GM23248 (cell line): ENCODE data around the gene THSD4. TPM values are rescaled to one million over a fixed set of nuclear protein-coding genes. Genes with fewer than 3 reads are reported as not detected.
A peak's percentile ranks its signal among the peaks of the same experiment; 100 is the strongest.

Experiments
- DNase-seq: peaks from one replicate; pipeline ENCODE4 v3.0.0-alpha.2; 2015
- H2AFZ ChIP-seq: fragments of 200-600 bp; sonication (generic); 2 replicates; pipeline ENCODE4 v1.6.1; 2016; ENCODE audit warnings: antibody characterized with exemption
- H3F3A ChIP-seq: fragments of 200-600 bp; sonication (generic); 2 replicates; pipeline ENCODE4 v1.6.1; 2016; ENCODE audit warnings: mild to moderate bottlenecking, antibody characterized with exemption, mixed run types; ENCODE audit not compliant: insufficient read depth
- H3K27ac ChIP-seq: fragments of 200-600 bp; sonication (generic); 2 replicates; pipeline ENCODE4 v1.5.1; 2016; ENCODE audit warnings: mild to moderate bottlenecking
- H3K27me3 ChIP-seq: fragments of 200-600 bp; sonication (generic); replicated peaks from 2 replicates; pipeline ENCODE4 v1.6.1; 2016; ENCODE audit warnings: mild to moderate bottlenecking; ENCODE audit not compliant: insufficient read depth
- H3K36me3 ChIP-seq: fragments of 200-600 bp; sonication (generic); 2 replicates; pipeline ENCODE4 v1.6.1; 2016; ENCODE audit warnings: low read depth, mild to moderate bottlenecking
- H3K4me1 ChIP-seq: fragments of 200-600 bp; sonication (generic); 2 replicates; pipeline ENCODE4 v1.6.1; 2016; ENCODE audit warnings: mild to moderate bottlenecking; ENCODE audit not compliant: insufficient read depth
- H3K4me2 ChIP-seq: fragments of 200-600 bp; sonication (generic); one replicate; pipeline ENCODE4 v1.6.1; 2016; ENCODE audit warnings: mild to moderate bottlenecking; ENCODE audit not compliant: unreplicated experiment
- H3K4me3 ChIP-seq: fragments of 200-600 bp; sonication (generic); 2 replicates; pipeline ENCODE4 v1.5.1; 2016; ENCODE audit warnings: mild to moderate bottlenecking
- H3K79me2 ChIP-seq: fragments of 200-600 bp; sonication (generic); 2 replicates; pipeline ENCODE4 v1.6.1; 2016; ENCODE audit warnings: mild to moderate bottlenecking; ENCODE audit not compliant: insufficient read depth
- H3K9ac ChIP-seq: fragments of 200-600 bp; sonication (generic); 2 replicates; pipeline ENCODE4 v1.6.1; 2016; ENCODE audit warnings: mild to moderate bottlenecking
- H3K9me2 ChIP-seq: fragments of 200-600 bp; sonication (generic); 2 replicates; pipeline ENCODE4 v1.6.1; 2016; ENCODE audit warnings: mixed run types, mild to moderate bottlenecking, moderate library complexity; ENCODE audit not compliant: insufficient read depth
- H3K9me3 ChIP-seq: fragments of 200-600 bp; sonication (generic); one replicate; pipeline ENCODE4 v1.6.1; 2017; ENCODE audit warnings: low read depth
- H4K20me1 ChIP-seq: fragments of 200-600 bp; sonication (generic); 2 replicates; pipeline ENCODE4 v1.6.0; 2016; ENCODE audit not compliant: insufficient read depth
- EZH2 ChIP-seq: fragments of 200-600 bp; sonication (generic); IDR thresholded peaks from 2 replicates; pipeline ENCODE4 v1.6.1; 2018; ENCODE audit warnings: antibody characterized with exemption, mild to moderate bottlenecking; ENCODE audit not compliant: insufficient read depth, poor library complexity, severe bottlenecking
- EZH2phosphoT487 ChIP-seq: fragments of 200-600 bp; sonication (generic); IDR thresholded peaks from 2 replicates; pipeline ENCODE4 v1.6.1; 2018; ENCODE audit warnings: antibody characterized with exemption, moderate library complexity, mild to moderate bottlenecking, low read depth; ENCODE audit not compliant: insufficient read depth
- WGBS, 2 experiments: methylation state at CpG; one replicate each; pipeline ENCODE4 v1.1.6; 2015 to 2017; ENCODE audit warnings: low lambda C conversion rate in 2 of 2, low coverage in 1 of 2; ENCODE audit errors: missing lambda C conversion rate in 2 of 2; 5-methylcytosine and 5-hydroxymethylcytosine counted together
- in situ Hi-C: fragments of 300-500 bp; cut with MboI; formaldehyde crosslinking; loops from 2 replicates; pipeline ENCODE4 v1.15.0; 2020
- polyA plus RNA-seq: library from polyadenylated mRNA; unstranded; fragments of >200 nt; fragmentation: Nextera tagmentation; extraction: Ambion mirVana; gene quantifications from 2 replicates; pipeline ENCODE4 v1.2.1, GENCODE V29; 2016
- total RNA-seq: library from RNA; depleted of rRNA; stranded (reverse); fragments of >200 nt; shearing (Covaris generic); gene quantifications from 2 replicates; pipeline ENCODE4 v1.2.3, GENCODE V29; 2014

The THSD4 gene
- total and polyA plus RNA-seq, 2 experiments from 2014 or later, result 14.2 to 58.9 TPM

GRCh38 chr15:71646767-71647486, 531.7 kb downstream of the THSD4 start:
- 0 out of 2 replicates have a peak, but pooled peaks cover 4% of the 10 kb centered on the region for H3K4me1 ChIP-seq
- TF ChIP-seq EZH2 (no peak), EZH2phosphoT487 (no peak)
- in situ Hi-C loops, result no loop called here
- H3K9me2 ChIP-seq, result no peaks in the 10 kb centered on the region
- H3K79me2 ChIP-seq, result no peaks in the 10 kb centered on the region
- H3K9ac ChIP-seq, result no peak overlapping the region
- H3K36me3 ChIP-seq, result no peaks in the 10 kb centered on the region
- 63 to 64% methylated on average over 5 of the region's 5 CpGs for WGBS, 2 experiments
- no peak for DNase-seq
- no peaks in the 10 kb centered on the region for H3K9me3 ChIP-seq
- H3F3A ChIP-seq, result no peaks in the 10 kb centered on the region
- no peak overlapping the region for H2AFZ ChIP-seq
- H4K20me1 ChIP-seq, result no peaks in the 10 kb centered on the region
- H3K27me3 ChIP-seq, result no peaks in the 10 kb centered on the region
- H3K4me2 ChIP-seq, result no peak overlapping the region
- no peak overlapping the region for H3K27ac ChIP-seq
- H3K4me3 ChIP-seq, result no peak overlapping the region

- H3K4me1 ChIP-seq, result 0 out of 2 replicates have a peak, but pooled peaks cover 4% of the 10 kb centered on the region
- peak; percentile 55 for DNase-seq
- H3K4me2 ChIP-seq, result no peak overlapping the region
- H3K9me3 ChIP-seq, result no peaks in the 10 kb centered on the region
- no peaks in the 10 kb centered on the region for H3K27me3 ChIP-seq
- no peaks in the 10 kb centered on the region for H3K79me2 ChIP-seq
- no peaks in the 10 kb centered on the region for H3K36me3 ChIP-seq
- H3K9ac ChIP-seq, result no peak overlapping the region
- TF ChIP-seq EZH2phosphoT487, result no peak
- no peak for TF ChIP-seq EZH2
- H3K4me3 ChIP-seq, result no peak overlapping the region
- no peaks in the 10 kb centered on the region for H4K20me1 ChIP-seq
- H2AFZ ChIP-seq, result no peak overlapping the region
- no peaks in the 10 kb centered on the region for H3F3A ChIP-seq
- WGBS, 2 experiments, result 28 to 38% methylated on average over 4 of the region's 4 CpGs
- in situ Hi-C loops, result no loop called here
- no peak overlapping the region for H3K27ac ChIP-seq
- no peaks in the 10 kb centered on the region for H3K9me2 ChIP-seq
Observed at GRCh38 chr15:71647487-71647808, 532.2 kb downstream of the THSD4 start.

- no peak for DNase-seq
- Histone ChIP-seq H3K27ac (no peak overlapping the region), H3K27me3 (no peaks in the 10 kb centered on the region), H3K36me3 (no peaks in the 10 kb centered on the region), H3K9me3 (no peaks in the 10 kb centered on the region), H4K20me1 (no peaks in the 10 kb centered on the region), H3K4me1 (0 out of 2 replicates have a peak, but pooled peaks cover 4% of the 10 kb centered on the region), H3F3A (no peaks in the 10 kb centered on the region), H3K9me2 (no peaks in the 10 kb centered on the region), H3K9ac (no peak overlapping the region), H2AFZ (no peak overlapping the region), H3K79me2 (no peaks in the 10 kb centered on the region), H3K4me2 (no peak overlapping the region), H3K4me3 (no peak overlapping the region)
- TF ChIP-seq EZH2phosphoT487, result no peak
- no peak for TF ChIP-seq EZH2
- in situ Hi-C loops, result no loop called here
- 74% methylated on average over 3 of the region's 3 CpGs for WGBS, 2 experiments
Observed at GRCh38 chr15:71648095-71648494, 532.8 kb downstream of the THSD4 start.

GRCh38 chr15:71649894-71650293, 534.6 kb downstream of the THSD4 start:
- Histone ChIP-seq H3K79me2 (no peaks in the 10 kb centered on the region), H3K4me1 (peaks cover 19% of the 10 kb centered on the region), H2AFZ (no peak overlapping the region), H3K27me3 (no peaks in the 10 kb centered on the region), H3K9ac (no peak overlapping the region), H3K9me3 (no peaks in the 10 kb centered on the region), H3K27ac (no peak overlapping the region), H4K20me1 (no peaks in the 10 kb centered on the region), H3K9me2 (no peaks in the 10 kb centered on the region), H3F3A (peaks cover 16% of the 10 kb centered on the region; the same call in 1 of the 2 replicates), H3K4me3 (no peak overlapping the region), H3K36me3 (no peaks in the 10 kb centered on the region), H3K4me2 (no peak overlapping the region)
- in situ Hi-C loops, result loop anchor here (10.0 kb wide), 1 partner anchor 195 kb away; no protein-coding TSS in a partner anchor
- TF ChIP-seq EZH2phosphoT487, result no peak
- TF ChIP-seq EZH2, result no peak
- 64 to 72% methylated on average over 3 of the region's 3 CpGs for WGBS, 2 experiments
- peak; percentile 11 for DNase-seq
